Breast epithelium (tissue), 4 donors: ENCODE measurements around the gene TNFRSF25. TPM values are rescaled to one million over a fixed set of nuclear protein-coding genes. Genes with fewer than 3 reads are reported as not detected.

Experiments used
- DNase-seq, 2 donors: peaks; one replicate each; pipeline ENCODE4 v3.0.0-alpha.2; 2019; ENCODE audit warnings: low spot score in 2 of 2
- H3K27ac ChIP-seq, 2 donors: fragments of 200-600 bp; sonication (generic) in 1 of 2; one replicate each; pipeline ENCODE4 v1.5.1; 2016 to 2019; ENCODE audit warnings: mild to moderate bottlenecking in 1 of 2
- H3K27me3 ChIP-seq, 2 donors: fragments of 200-600 bp; sonication (generic) in 1 of 2; one replicate each; pipeline versions ENCODE4 v1.5.1 to v1.6.0; 2017 to 2019; ENCODE audit warnings: control low read depth in 1 of 2, mild to moderate bottlenecking in 1 of 2
- H3K36me3 ChIP-seq: fragments of 200-600 bp; one replicate; pipeline ENCODE4 v1.5.1; 2019
- H3K4me1 ChIP-seq, 2 donors: fragments of 200-600 bp; sonication (generic); one replicate each; pipeline ENCODE4 v1.5.1; 2016 to 2019; ENCODE audit warnings: control low read depth in 1 of 2
- H3K4me3 ChIP-seq, 3 donors: fragments of 200-600 bp; sonication (generic); 1 replicate in 2 of 3; 2 replicates in 1 of 3; pipeline ENCODE4 v1.5.1; 2016 to 2019; ENCODE audit warnings: mild to moderate bottlenecking in 3 of 3, moderate library complexity in 2 of 3
- H3K9me3 ChIP-seq, 2 donors: fragments of 200-600 bp; sonication (generic) in 1 of 2; one replicate each; pipeline ENCODE4 v1.5.1; 2016 to 2019; ENCODE audit warnings: control low read depth in 1 of 2
- POLR2A ChIP-seq: fragments of 450-650 bp; IDR thresholded peaks from one replicate; pipeline ENCODE4 v1.6.1; 2016; ENCODE audit warnings: antibody characterized with exemption, mild to moderate bottlenecking, moderate library complexity
- POLR2AphosphoS5 ChIP-seq, 3 donors: sonication (generic); formaldehyde crosslinking; IDR thresholded peaks; one replicate each; pipeline ENCODE4 v1.6.1; 2017; ENCODE audit warnings: antibody characterized with exemption in 3 of 3
- intact Hi-C: fragments of 100-400 bp; cut with DNase I; formaldehyde crosslinking; loops from one replicate; pipeline ENCODE4 v1.15.1; 2023; ENCODE audit warnings: low total_unique reads
- total RNA-seq, 3 donors: library from RNA; depleted of rRNA; stranded (reverse); fragments of >200 nt; gene quantifications; one replicate each; pipeline ENCODE4 v1.1.0, GENCODE V29; 2016
- TF ChIP-seq, protein P1 (sequence below), 3 donors: fragments of 450-650 bp; IDR thresholded peaks; one replicate each; pipeline ENCODE4 v1.5.1; 2016 to 2017; ENCODE audit warnings: antibody characterized with exemption in 3 of 3, mild to moderate bottlenecking in 3 of 3, moderate library complexity in 3 of 3

TNFRSF25 gene
- total RNA-seq, 3 donors from 2014 or later = 3.8 to 13.1 (median 12.4) TPM

DNA sequence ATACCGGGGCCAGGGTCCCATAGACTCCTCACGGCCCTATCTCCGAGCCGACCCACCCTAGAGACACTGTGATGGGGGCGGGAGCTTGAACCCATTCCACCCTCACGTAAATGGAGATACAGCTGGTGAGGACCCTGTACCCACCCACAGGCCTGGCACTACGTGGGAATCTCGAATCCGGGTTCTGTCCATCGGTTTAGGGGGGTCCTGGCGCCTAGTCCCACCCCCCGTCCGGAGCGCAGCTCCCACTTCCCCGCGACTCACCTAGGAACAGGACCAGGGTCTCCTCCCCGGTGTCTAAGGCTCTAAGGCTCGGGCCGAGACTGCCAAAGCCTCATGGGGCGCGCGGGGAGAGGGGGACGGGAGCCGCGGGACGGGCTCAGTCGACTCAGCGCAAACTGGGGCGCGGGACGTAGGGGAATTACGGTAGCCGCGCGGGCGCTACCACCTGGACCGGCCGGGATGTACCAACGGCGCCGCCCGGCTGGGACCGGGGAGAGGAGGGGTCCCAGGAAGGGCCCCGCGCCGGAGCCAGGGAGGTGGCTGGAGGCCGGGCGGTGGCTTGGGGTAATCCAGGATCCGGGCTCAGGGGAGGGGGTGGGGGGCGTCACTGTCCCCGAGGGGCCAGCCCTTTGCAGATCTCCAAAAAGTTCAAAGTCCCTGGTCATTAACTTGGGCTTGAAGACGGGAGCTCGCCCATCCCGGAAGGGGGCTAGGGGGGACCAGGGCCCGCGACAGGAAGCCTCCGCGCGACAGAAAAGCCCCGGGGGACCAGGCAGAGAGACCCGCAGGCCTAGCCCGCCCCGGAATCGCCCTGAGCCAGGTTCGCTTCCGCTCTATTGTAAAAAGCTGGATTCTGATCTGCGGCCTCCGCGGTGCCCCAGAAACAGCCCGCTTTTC is 24.5 kb upstream of the TNFRSF25 start:
- H3K27ac ChIP-seq = peak overlapping the region; percentile 82 to 86
- H3K36me3 ChIP-seq = no peaks in the 10 kb centered on the region
- TF ChIP-seq POLR2A (no peak), POLR2AphosphoS5 (IDR thresholded peaks at IDR 0.05) (no peak)
- TF ChIP-seq, protein P1, sequence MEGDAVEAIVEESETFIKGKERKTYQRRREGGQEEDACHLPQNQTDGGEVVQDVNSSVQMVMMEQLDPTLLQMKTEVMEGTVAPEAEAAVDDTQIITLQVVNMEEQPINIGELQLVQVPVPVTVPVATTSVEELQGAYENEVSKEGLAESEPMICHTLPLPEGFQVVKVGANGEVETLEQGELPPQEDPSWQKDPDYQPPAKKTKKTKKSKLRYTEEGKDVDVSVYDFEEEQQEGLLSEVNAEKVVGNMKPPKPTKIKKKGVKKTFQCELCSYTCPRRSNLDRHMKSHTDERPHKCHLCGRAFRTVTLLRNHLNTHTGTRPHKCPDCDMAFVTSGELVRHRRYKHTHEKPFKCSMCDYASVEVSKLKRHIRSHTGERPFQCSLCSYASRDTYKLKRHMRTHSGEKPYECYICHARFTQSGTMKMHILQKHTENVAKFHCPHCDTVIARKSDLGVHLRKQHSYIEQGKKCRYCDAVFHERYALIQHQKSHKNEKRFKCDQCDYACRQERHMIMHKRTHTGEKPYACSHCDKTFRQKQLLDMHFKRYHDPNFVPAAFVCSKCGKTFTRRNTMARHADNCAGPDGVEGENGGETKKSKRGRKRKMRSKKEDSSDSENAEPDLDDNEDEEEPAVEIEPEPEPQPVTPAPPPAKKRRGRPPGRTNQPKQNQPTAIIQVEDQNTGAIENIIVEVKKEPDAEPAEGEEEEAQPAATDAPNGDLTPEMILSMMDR (IDR thresholded peaks at IDR 0.05) = no peak
- peak in 1 of 2 donors; percentile 75 for DNase-seq
- intact Hi-C loops = loop anchor here (10.0 kb wide), 1 partner anchor 154 kb away; no protein-coding TSS in a partner anchor
- H3K27me3 ChIP-seq = no peaks in the 10 kb centered on the region
- no peaks in the 10 kb centered on the region for H3K9me3 ChIP-seq
- H3K4me3 ChIP-seq = peak overlapping the region; percentile 40 to 75 (median 71)
- H3K4me1 ChIP-seq = peaks cover 0 to 12% of the 10 kb centered on the region in 2 donors

- Histone ChIP-seq H3K27me3 (no peaks in the 10 kb centered on the region), H3K4me1 (peaks cover 0 to 12% of the 10 kb centered on the region in 2 donors), H3K4me3 (peak overlapping the region; percentile 40 to 75 (median 71)), H3K9me3 (no peaks in the 10 kb centered on the region), H3K27ac (peak overlapping the region in 1 of 2 donors; percentile 86), H3K36me3 (no peaks in the 10 kb centered on the region)
- intact Hi-C loops = loop anchor here (10.0 kb wide), 2 partner anchors 45 to 155 kb away; no protein-coding TSS in a partner anchor
- DNase-seq = no peak
- TF ChIP-seq, protein P1 (IDR thresholded peaks at IDR 0.05) = peak; percentile 71 to 81 (median 78)
- no peak for TF ChIP-seq POLR2A
Observed at GRCh38 chr1:6489799-6490180, 23.8 kb upstream of the TNFRSF25 start.

GRCh38 chr1:6489383-6489765 is 23.4 kb upstream of the TNFRSF25 start:
- H3K4me3 ChIP-seq = peak overlapping the region in 1 of 3 donors; percentile 3
- no peaks in the 10 kb centered on the region for H3K27me3 ChIP-seq
- TF ChIP-seq POLR2A = no peak
- TF ChIP-seq, protein P1 (IDR thresholded peaks at IDR 0.05) = no peak
- TF ChIP-seq POLR2AphosphoS5 (IDR thresholded peaks at IDR 0.05) = no peak
- no peak for DNase-seq
- peak overlapping the region in 1 of 2 donors; percentile 19 for H3K27ac ChIP-seq
- H3K9me3 ChIP-seq = no peaks in the 10 kb centered on the region
- intact Hi-C loops = loop anchor here (10.0 kb wide), 1 partner anchor 45 kb away; no protein-coding TSS in a partner anchor
- H3K4me1 ChIP-seq = peaks cover 0 to 12% of the 10 kb centered on the region in 2 donors
- no peaks in the 10 kb centered on the region for H3K36me3 ChIP-seq

DNA sequence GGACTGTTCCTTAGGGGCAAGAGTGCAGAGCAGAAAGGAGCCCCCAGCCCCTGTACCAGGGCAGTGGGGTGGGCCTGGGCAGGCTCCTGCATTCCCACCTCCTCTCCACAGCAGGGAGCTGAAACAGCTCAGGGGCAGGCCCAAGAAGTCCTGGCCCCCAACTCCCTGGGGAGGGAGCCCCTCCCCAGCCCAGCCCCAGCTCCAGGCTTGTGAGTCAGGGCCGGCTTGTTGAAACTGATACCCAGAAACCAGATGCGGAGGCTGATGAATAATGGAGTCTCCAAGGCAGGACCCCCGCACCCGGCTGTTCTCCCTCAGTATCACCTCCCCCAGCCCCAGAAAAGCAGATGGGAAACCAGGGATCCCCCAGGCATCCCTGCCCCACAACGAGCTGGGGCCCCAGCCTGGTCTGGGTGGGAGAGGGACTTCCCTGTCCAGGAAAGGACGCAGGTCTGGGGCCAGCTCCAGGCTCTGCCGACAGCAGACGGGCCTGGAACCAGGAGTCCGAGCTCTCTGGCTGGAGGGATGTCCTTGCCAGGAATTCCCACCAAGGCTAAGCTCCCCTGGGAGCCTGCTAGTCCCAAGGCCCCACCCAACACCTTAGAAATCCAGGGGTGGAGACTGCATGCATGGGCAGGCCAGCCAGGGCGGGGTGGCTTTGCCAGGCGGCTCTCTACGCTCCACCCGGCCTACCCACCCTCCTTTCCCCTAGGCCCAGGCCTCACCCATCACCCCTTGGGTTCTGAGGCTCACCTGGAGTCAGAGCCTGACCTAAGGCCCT is 22.8 kb upstream of the TNFRSF25 start:
- H3K4me1 ChIP-seq = peaks cover 0 to 12% of the 10 kb centered on the region in 2 donors
- H3K9me3 ChIP-seq = no peaks in the 10 kb centered on the region
- no peaks in the 10 kb centered on the region for H3K27me3 ChIP-seq
- no peak for TF ChIP-seq POLR2A
- TF ChIP-seq, protein P1 (IDR thresholded peaks at IDR 0.05) = no peak
- no peak for TF ChIP-seq POLR2AphosphoS5 (IDR thresholded peaks at IDR 0.05)
- no peak for DNase-seq
- intact Hi-C loops = loop anchor here (10.0 kb wide), 1 partner anchor 46 kb away; no protein-coding TSS in a partner anchor
- peak overlapping the region in 1 of 3 donors; percentile 3 for H3K4me3 ChIP-seq
- H3K27ac ChIP-seq = peak overlapping the region in 1 of 2 donors; percentile 19
- no peaks in the 10 kb centered on the region for H3K36me3 ChIP-seq
